ENCODE data around the gene RABGAP1L. TPM values are rescaled to one million over a fixed set of nuclear protein-coding genes. Genes with fewer than 3 reads are reported as not detected.

RABGAP1L gene
- polyA plus RNA-seq, 1 donor (not counting 4 experiments of a cell fraction or from before 2014, with no cell fraction given), result 24.2 TPM

DNA sequence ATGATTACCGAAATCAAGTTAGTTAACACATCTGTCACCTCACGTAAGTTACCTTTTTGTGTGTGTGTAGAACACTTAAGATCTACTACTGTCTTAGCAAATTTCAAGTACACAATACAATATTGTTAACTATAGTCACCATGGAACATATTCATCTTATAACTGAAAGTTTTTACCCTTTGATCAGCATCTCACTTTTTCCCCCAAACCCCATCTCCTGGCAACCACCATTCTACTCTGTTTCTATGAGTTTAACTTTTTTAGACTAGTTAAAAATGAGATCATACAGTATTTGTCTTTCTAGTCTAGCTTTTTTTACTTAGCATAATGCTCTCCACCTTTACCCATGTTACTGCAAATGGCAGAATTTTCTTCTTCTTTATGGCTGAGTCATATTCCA is 124.7 kb downstream of the RABGAP1L start:
- Histone ChIP-seq H3K27me3 (ENCODE audit: control insufficient read depth, extremely low read depth, insufficient read depth, low read length) (no peaks in the 10 kb centered on the region), H4K20me1 (ENCODE audit: control insufficient read depth, extremely low read depth, insufficient read depth, low read length) (no peaks in the 10 kb centered on the region), H3K4me2 (ENCODE audit: control insufficient read depth, extremely low read depth, insufficient read depth, low read depth, low read length) (no peak overlapping the region), H3K4me1 (ENCODE audit: control insufficient read depth, extremely low read depth, insufficient read depth, low read length) (no peaks in the 10 kb centered on the region), H3K9me1 (ENCODE audit: control insufficient read depth, extremely low read depth, insufficient read depth, low read length) (no peaks in the 10 kb centered on the region), H3K4me3 (ENCODE audit: control insufficient read depth in 2 of 3, extremely low read depth in 1 of 3, insufficient read depth in 2 of 3, low read depth in 1 of 3, low read length in 3 of 3) (no peak overlapping the region), H3K9ac (ENCODE audit: control insufficient read depth, extremely low read depth, insufficient read depth, low read length) (no peak overlapping the region), H3K36me3 (ENCODE audit: control insufficient read depth in 2 of 2, extremely low read depth in 1 of 2, insufficient read depth in 2 of 2, low read length in 2 of 2) (peaks cover 0 to 5% of the 10 kb centered on the region in 2 experiments), H2AFZ (ENCODE audit: control insufficient read depth, low read length) (no peak overlapping the region), H3K79me2 (ENCODE audit: control insufficient read depth, insufficient read depth, low read length) (no peaks in the 10 kb centered on the region), H3K9me3 (ENCODE audit: control insufficient read depth, low read depth, low read length) (no peaks in the 10 kb centered on the region), H3K27ac (ENCODE audit: control insufficient read depth, insufficient read depth, low read length) (no peak overlapping the region)
- TF ChIP-seq, protein P1, sequence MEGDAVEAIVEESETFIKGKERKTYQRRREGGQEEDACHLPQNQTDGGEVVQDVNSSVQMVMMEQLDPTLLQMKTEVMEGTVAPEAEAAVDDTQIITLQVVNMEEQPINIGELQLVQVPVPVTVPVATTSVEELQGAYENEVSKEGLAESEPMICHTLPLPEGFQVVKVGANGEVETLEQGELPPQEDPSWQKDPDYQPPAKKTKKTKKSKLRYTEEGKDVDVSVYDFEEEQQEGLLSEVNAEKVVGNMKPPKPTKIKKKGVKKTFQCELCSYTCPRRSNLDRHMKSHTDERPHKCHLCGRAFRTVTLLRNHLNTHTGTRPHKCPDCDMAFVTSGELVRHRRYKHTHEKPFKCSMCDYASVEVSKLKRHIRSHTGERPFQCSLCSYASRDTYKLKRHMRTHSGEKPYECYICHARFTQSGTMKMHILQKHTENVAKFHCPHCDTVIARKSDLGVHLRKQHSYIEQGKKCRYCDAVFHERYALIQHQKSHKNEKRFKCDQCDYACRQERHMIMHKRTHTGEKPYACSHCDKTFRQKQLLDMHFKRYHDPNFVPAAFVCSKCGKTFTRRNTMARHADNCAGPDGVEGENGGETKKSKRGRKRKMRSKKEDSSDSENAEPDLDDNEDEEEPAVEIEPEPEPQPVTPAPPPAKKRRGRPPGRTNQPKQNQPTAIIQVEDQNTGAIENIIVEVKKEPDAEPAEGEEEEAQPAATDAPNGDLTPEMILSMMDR (optimal IDR thresholded peaks at IDR 0.05 in 1 of 3, IDR thresholded peaks at IDR 0.05 in 1 of 3, conservative IDR thresholded peaks at IDR 0.05 in 1 of 3; ENCODE audit: extremely low read depth in 1 of 3, insufficient read depth in 2 of 3, low read length in 3 of 3), result no peak
- TF ChIP-seq EZH2 (IDR thresholded peaks at IDR 0.05; ENCODE audit: low read length), result no peak
- DNase-seq (ENCODE audit: low read depth, low spot score), result no peak
- FAIRE-seq, result no peak
- dilution Hi-C loops (cut with MboI; ENCODE audit: extremely low pct_ligation_motif_present, low sequenced_read_pairs), result no loop called here

DNA sequence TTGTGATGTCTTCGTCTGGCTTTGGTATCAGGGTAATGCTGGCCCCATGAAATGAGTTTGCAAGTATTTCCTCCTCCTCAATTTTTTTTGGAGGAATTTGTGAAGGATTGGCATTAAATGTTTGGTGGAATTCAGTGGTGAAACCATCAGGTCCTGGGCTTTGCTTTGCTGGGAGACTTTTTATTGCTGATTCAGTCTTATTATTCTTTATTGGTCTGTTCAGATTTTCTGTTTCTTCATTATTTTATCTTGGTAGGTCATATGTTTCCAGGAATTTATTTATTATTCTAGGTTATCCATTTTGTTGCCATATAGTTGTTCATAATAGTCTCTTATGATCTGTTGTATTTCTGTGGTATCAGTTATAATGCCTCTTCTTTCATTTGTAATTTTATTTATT is 126.7 kb downstream of the RABGAP1L start:
- Histone ChIP-seq H3K4me3 (ENCODE audit: control insufficient read depth in 2 of 3, extremely low read depth in 1 of 3, insufficient read depth in 2 of 3, low read depth in 1 of 3, low read length in 3 of 3) (no peak overlapping the region), H3K4me2 (ENCODE audit: control insufficient read depth, extremely low read depth, insufficient read depth, low read depth, low read length) (no peak overlapping the region), H3K36me3 (ENCODE audit: control insufficient read depth in 2 of 2, extremely low read depth in 1 of 2, insufficient read depth in 2 of 2, low read length in 2 of 2) (peaks cover 0 to 2% of the 10 kb centered on the region in 2 experiments), H3K4me1 (ENCODE audit: control insufficient read depth, extremely low read depth, insufficient read depth, low read length) (no peaks in the 10 kb centered on the region), H2AFZ (ENCODE audit: control insufficient read depth, low read length) (no peak overlapping the region), H3K27ac (ENCODE audit: control insufficient read depth, insufficient read depth, low read length) (no peak overlapping the region), H3K79me2 (ENCODE audit: control insufficient read depth, insufficient read depth, low read length) (no peaks in the 10 kb centered on the region), H3K9me1 (ENCODE audit: control insufficient read depth, extremely low read depth, insufficient read depth, low read length) (no peaks in the 10 kb centered on the region), H3K27me3 (ENCODE audit: control insufficient read depth, extremely low read depth, insufficient read depth, low read length) (no peaks in the 10 kb centered on the region), H3K9ac (ENCODE audit: control insufficient read depth, extremely low read depth, insufficient read depth, low read length) (no peak overlapping the region), H3K9me3 (ENCODE audit: control insufficient read depth, low read depth, low read length) (no peaks in the 10 kb centered on the region), H4K20me1 (ENCODE audit: control insufficient read depth, extremely low read depth, insufficient read depth, low read length) (no peaks in the 10 kb centered on the region)
- DNase-seq (ENCODE audit: low read depth, low spot score), result no peak
- no peak for TF ChIP-seq EZH2 (IDR thresholded peaks at IDR 0.05; ENCODE audit: low read length)
- dilution Hi-C loops (cut with MboI; ENCODE audit: extremely low pct_ligation_motif_present, low sequenced_read_pairs), result no loop called here
- FAIRE-seq, result no peak

DNA sequence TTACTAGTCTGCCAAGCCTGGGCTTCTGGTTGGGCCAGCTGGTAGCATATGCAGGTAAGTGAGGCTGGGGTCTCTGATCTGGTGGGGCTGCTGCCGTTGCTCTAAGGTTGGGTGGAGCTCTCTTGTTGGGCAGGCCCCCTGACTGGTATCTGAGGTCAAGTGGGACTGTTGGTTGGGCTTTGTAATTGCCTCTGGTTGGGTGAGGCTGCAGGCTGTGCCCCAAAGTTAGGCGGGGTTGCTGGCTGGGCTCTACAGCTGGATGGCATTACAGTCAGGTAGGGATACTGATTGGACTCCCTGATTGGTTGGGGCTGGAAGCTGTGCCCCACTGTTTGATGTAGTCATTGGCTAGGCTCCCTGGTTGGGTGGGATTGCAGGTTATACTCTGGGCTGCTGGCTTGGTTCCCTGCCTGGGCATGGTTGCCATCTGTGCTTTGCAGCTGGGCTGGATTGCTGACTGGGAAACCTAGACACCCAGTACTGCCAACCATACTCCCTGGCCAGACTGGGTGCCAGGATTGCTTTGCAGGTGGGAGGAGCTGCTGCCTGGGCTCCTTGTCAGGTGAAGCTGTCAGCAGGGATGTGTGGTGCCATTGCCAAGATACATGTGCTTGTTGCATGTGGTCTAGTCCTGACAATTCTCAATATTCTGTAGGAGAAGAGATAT is 130.5 kb downstream of the RABGAP1L start:
- no peak for FAIRE-seq

More for the DNA sequence above, 130.5 kb downstream of the RABGAP1L start:
- H3K4me3 ChIP-seq (ENCODE audit: control insufficient read depth in 2 of 3, extremely low read depth in 1 of 3, insufficient read depth in 2 of 3, low read depth in 1 of 3, low read length in 3 of 3), result no peak overlapping the region
- H3K79me2 ChIP-seq (ENCODE audit: control insufficient read depth, insufficient read depth, low read length), result no peaks in the 10 kb centered on the region
- no peak overlapping the region for H3K9ac ChIP-seq (ENCODE audit: control insufficient read depth, extremely low read depth, insufficient read depth, low read length)
- H3K9me3 ChIP-seq (ENCODE audit: control insufficient read depth, low read depth, low read length), result no peaks in the 10 kb centered on the region
- H3K27me3 ChIP-seq (ENCODE audit: control insufficient read depth, extremely low read depth, insufficient read depth, low read length), result no peaks in the 10 kb centered on the region
- no peaks in the 10 kb centered on the region for H3K9me1 ChIP-seq (ENCODE audit: control insufficient read depth, extremely low read depth, insufficient read depth, low read length)
- no peak for DNase-seq (ENCODE audit: low read depth, low spot score)
- H2AFZ ChIP-seq (ENCODE audit: control insufficient read depth, low read length), result no peak overlapping the region
- no peak for TF ChIP-seq EZH2 (IDR thresholded peaks at IDR 0.05; ENCODE audit: low read length)
- TF ChIP-seq, protein P1 (optimal IDR thresholded peaks at IDR 0.05 in 1 of 3, IDR thresholded peaks at IDR 0.05 in 1 of 3, conservative IDR thresholded peaks at IDR 0.05 in 1 of 3; ENCODE audit: extremely low read depth in 1 of 3, insufficient read depth in 2 of 3, low read length in 3 of 3), result no peak
- H3K36me3 ChIP-seq (ENCODE audit: control insufficient read depth in 2 of 2, extremely low read depth in 1 of 2, insufficient read depth in 2 of 2, low read length in 2 of 2), result peaks cover 0 to 2% of the 10 kb centered on the region in 2 experiments
- H3K4me1 ChIP-seq (ENCODE audit: control insufficient read depth, extremely low read depth, insufficient read depth, low read length), result no peaks in the 10 kb centered on the region
- H3K4me2 ChIP-seq (ENCODE audit: control insufficient read depth, extremely low read depth, insufficient read depth, low read depth, low read length), result no peak overlapping the region
- H3K27ac ChIP-seq (ENCODE audit: control insufficient read depth, insufficient read depth, low read length), result no peak overlapping the region
- H4K20me1 ChIP-seq (ENCODE audit: control insufficient read depth, extremely low read depth, insufficient read depth, low read length), result no peaks in the 10 kb centered on the region
- dilution Hi-C loops (cut with MboI; ENCODE audit: extremely low pct_ligation_motif_present, low sequenced_read_pairs), result no loop called here

All from keratinocyte (primary cell).